ENCODE data around the gene DNAH10. TPM values are rescaled to one million over a fixed set of nuclear protein-coding genes. Genes with fewer than 3 reads are reported as not detected.
A peak's percentile ranks its signal among the peaks of the same experiment; 100 is the strongest.

DNAH10 gene
- total RNA-seq, 1 experiment from 2014 or later = 0.09 TPM

DNA sequence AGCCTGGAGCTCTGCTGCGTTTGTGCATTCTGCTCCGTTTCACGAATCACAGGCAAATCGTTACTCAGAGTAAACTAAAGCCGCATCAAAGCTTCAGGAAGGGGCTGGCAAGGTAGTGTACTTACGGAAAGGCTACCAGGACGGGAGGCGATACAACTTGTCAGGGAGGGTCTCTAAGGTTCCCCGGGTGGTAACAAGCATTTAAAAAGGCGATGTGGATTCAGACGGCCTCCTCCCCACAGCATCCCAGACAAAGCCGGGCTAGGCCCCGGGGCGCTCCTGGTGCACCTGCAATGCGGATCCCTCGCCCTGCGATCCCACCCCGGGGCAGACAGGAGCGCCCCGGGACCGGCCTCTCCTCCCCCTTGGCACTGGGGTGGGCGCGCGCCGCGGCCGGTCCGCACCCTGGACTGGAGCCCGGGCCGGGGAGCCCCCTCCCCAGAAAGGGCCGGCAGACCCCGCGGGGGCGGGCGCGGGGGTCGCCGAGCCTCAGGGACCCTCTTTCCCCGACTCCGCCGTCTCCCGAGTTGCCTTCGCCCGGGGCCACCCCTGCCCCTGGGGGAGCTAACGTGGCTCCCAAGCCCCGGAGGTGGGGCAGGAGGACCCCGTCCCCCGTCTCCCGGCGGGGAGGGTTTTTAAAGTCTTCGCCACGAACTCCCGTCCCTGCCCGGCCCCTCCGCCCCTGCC is 209.8 kb downstream of the DNAH10 start (continued):
- TF ChIP-seq, protein P1, sequence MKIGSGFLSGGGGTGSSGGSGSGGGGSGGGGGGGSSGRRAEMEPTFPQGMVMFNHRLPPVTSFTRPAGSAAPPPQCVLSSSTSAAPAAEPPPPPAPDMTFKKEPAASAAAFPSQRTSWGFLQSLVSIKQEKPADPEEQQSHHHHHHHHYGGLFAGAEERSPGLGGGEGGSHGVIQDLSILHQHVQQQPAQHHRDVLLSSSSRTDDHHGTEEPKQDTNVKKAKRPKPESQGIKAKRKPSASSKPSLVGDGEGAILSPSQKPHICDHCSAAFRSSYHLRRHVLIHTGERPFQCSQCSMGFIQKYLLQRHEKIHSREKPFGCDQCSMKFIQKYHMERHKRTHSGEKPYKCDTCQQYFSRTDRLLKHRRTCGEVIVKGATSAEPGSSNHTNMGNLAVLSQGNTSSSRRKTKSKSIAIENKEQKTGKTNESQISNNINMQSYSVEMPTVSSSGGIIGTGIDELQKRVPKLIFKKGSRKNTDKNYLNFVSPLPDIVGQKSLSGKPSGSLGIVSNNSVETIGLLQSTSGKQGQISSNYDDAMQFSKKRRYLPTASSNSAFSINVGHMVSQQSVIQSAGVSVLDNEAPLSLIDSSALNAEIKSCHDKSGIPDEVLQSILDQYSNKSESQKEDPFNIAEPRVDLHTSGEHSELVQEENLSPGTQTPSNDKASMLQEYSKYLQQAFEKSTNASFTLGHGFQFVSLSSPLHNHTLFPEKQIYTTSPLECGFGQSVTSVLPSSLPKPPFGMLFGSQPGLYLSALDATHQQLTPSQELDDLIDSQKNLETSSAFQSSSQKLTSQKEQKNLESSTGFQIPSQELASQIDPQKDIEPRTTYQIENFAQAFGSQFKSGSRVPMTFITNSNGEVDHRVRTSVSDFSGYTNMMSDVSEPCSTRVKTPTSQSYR (CRISPR knock-in tag; IDR thresholded peaks at IDR 0.05) = no peak
- TF ChIP-seq, protein P2, sequence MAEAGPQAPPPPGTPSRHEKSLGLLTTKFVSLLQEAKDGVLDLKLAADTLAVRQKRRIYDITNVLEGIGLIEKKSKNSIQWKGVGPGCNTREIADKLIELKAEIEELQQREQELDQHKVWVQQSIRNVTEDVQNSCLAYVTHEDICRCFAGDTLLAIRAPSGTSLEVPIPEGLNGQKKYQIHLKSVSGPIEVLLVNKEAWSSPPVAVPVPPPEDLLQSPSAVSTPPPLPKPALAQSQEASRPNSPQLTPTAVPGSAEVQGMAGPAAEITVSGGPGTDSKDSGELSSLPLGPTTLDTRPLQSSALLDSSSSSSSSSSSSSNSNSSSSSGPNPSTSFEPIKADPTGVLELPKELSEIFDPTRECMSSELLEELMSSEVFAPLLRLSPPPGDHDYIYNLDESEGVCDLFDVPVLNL (CRISPR knock-in tag; IDR thresholded peaks at IDR 0.05; ENCODE audit: borderline replicate concordance, low read depth) = no peak
- TF ChIP-seq ZBTB21 (CRISPR knock-in tag; IDR thresholded peaks at IDR 0.05; ENCODE audit: borderline replicate concordance) = no peak
- TF ChIP-seq RORB (CRISPR knock-in tag; IDR thresholded peaks at IDR 0.05) = no peak
- TF ChIP-seq, protein P3, sequence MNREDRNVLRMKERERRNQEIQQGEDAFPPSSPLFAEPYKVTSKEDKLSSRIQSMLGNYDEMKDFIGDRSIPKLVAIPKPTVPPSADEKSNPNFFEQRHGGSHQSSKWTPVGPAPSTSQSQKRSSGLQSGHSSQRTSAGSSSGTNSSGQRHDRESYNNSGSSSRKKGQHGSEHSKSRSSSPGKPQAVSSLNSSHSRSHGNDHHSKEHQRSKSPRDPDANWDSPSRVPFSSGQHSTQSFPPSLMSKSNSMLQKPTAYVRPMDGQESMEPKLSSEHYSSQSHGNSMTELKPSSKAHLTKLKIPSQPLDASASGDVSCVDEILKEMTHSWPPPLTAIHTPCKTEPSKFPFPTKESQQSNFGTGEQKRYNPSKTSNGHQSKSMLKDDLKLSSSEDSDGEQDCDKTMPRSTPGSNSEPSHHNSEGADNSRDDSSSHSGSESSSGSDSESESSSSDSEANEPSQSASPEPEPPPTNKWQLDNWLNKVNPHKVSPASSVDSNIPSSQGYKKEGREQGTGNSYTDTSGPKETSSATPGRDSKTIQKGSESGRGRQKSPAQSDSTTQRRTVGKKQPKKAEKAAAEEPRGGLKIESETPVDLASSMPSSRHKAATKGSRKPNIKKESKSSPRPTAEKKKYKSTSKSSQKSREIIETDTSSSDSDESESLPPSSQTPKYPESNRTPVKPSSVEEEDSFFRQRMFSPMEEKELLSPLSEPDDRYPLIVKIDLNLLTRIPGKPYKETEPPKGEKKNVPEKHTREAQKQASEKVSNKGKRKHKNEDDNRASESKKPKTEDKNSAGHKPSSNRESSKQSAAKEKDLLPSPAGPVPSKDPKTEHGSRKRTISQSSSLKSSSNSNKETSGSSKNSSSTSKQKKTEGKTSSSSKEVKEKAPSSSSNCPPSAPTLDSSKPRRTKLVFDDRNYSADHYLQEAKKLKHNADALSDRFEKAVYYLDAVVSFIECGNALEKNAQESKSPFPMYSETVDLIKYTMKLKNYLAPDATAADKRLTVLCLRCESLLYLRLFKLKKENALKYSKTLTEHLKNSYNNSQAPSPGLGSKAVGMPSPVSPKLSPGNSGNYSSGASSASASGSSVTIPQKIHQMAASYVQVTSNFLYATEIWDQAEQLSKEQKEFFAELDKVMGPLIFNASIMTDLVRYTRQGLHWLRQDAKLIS (CRISPR knock-in tag; IDR thresholded peaks at IDR 0.05; ENCODE audit: borderline replicate concordance) = 0 out of 2 replicates have a peak, but pooled peaks have one; percentile 53
- TF ChIP-seq, protein P4, sequence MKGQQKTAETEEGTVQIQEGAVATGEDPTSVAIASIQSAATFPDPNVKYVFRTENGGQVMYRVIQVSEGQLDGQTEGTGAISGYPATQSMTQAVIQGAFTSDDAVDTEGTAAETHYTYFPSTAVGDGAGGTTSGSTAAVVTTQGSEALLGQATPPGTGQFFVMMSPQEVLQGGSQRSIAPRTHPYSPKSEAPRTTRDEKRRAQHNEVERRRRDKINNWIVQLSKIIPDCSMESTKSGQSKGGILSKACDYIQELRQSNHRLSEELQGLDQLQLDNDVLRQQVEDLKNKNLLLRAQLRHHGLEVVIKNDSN (CRISPR knock-in tag; IDR thresholded peaks at IDR 0.05) = no peak
- TF ChIP-seq, protein P5, sequence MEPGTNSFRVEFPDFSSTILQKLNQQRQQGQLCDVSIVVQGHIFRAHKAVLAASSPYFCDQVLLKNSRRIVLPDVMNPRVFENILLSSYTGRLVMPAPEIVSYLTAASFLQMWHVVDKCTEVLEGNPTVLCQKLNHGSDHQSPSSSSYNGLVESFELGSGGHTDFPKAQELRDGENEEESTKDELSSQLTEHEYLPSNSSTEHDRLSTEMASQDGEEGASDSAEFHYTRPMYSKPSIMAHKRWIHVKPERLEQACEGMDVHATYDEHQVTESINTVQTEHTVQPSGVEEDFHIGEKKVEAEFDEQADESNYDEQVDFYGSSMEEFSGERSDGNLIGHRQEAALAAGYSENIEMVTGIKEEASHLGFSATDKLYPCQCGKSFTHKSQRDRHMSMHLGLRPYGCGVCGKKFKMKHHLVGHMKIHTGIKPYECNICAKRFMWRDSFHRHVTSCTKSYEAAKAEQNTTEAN (CRISPR knock-in tag; IDR thresholded peaks at IDR 0.05) = 0 out of 2 replicates have a peak, but pooled peaks have one; percentile 46
- TF ChIP-seq, protein P6, sequence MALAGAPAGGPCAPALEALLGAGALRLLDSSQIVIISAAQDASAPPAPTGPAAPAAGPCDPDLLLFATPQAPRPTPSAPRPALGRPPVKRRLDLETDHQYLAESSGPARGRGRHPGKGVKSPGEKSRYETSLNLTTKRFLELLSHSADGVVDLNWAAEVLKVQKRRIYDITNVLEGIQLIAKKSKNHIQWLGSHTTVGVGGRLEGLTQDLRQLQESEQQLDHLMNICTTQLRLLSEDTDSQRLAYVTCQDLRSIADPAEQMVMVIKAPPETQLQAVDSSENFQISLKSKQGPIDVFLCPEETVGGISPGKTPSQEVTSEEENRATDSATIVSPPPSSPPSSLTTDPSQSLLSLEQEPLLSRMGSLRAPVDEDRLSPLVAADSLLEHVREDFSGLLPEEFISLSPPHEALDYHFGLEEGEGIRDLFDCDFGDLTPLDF (CRISPR knock-in tag; IDR thresholded peaks at IDR 0.05) = no peak
- TF ChIP-seq SOX15 (CRISPR knock-in tag; IDR thresholded peaks at IDR 0.05) = no peak
- TF ChIP-seq ESRRA (CRISPR knock-in tag; IDR thresholded peaks at IDR 0.05; ENCODE audit: borderline replicate concordance) = no peak
- TF ChIP-seq, protein P7, sequence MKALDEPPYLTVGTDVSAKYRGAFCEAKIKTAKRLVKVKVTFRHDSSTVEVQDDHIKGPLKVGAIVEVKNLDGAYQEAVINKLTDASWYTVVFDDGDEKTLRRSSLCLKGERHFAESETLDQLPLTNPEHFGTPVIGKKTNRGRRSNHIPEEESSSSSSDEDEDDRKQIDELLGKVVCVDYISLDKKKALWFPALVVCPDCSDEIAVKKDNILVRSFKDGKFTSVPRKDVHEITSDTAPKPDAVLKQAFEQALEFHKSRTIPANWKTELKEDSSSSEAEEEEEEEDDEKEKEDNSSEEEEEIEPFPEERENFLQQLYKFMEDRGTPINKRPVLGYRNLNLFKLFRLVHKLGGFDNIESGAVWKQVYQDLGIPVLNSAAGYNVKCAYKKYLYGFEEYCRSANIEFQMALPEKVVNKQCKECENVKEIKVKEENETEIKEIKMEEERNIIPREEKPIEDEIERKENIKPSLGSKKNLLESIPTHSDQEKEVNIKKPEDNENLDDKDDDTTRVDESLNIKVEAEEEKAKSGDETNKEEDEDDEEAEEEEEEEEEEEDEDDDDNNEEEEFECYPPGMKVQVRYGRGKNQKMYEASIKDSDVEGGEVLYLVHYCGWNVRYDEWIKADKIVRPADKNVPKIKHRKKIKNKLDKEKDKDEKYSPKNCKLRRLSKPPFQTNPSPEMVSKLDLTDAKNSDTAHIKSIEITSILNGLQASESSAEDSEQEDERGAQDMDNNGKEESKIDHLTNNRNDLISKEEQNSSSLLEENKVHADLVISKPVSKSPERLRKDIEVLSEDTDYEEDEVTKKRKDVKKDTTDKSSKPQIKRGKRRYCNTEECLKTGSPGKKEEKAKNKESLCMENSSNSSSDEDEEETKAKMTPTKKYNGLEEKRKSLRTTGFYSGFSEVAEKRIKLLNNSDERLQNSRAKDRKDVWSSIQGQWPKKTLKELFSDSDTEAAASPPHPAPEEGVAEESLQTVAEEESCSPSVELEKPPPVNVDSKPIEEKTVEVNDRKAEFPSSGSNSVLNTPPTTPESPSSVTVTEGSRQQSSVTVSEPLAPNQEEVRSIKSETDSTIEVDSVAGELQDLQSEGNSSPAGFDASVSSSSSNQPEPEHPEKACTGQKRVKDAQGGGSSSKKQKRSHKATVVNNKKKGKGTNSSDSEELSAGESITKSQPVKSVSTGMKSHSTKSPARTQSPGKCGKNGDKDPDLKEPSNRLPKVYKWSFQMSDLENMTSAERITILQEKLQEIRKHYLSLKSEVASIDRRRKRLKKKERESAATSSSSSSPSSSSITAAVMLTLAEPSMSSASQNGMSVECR (CRISPR knock-in tag; IDR thresholded peaks at IDR 0.05; ENCODE audit: borderline replicate concordance) = no peak
- TF ChIP-seq TEAD4 (CRISPR knock-in tag; IDR thresholded peaks at IDR 0.05) = no peak
- TF ChIP-seq ATF1 (CRISPR knock-in tag; IDR thresholded peaks at IDR 0.05) = no peak
- no peak for TF ChIP-seq MXD4 (CRISPR knock-in tag; IDR thresholded peaks at IDR 0.05; ENCODE audit: borderline replicate concordance)
- TF ChIP-seq TEAD1 (CRISPR knock-in tag; IDR thresholded peaks at IDR 0.05) = peak; percentile 49; the same call in 1 of the 2 replicates
- peak; percentile 51; the same call in 1 of the 2 replicates for TF ChIP-seq ETV6 (CRISPR knock-in tag; IDR thresholded peaks at IDR 0.05)
- TF ChIP-seq ZNF121 (CRISPR knock-in tag; IDR thresholded peaks at IDR 0.05) = no peak
- TF ChIP-seq, protein P8, sequence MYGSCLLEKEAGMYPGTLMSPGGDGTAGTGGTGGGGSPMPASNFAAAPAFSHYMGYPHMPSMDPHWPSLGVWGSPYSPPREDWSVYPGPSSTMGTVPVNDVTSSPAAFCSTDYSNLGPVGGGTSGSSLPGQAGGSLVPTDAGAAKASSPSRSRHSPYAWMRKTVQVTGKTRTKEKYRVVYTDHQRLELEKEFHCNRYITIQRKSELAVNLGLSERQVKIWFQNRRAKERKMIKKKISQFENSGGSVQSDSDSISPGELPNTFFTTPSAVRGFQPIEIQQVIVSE (CRISPR knock-in tag; IDR thresholded peaks at IDR 0.05; ENCODE audit: borderline replicate concordance) = no peak
- no peak for TF ChIP-seq JAZF1 (CRISPR knock-in tag; IDR thresholded peaks at IDR 0.05)
- TF ChIP-seq KAT7 (CRISPR knock-in tag; IDR thresholded peaks at IDR 0.05; ENCODE audit: borderline replicate concordance) = no peak
